HCT116 (cell line): ENCODE results near the gene LYRM4.

Experiments used
- ATF3 ChIP-seq: IDR thresholded peaks from 2 replicates; pipeline ENCODE4 v1.6.1; 2012
- ELF1 ChIP-seq: IDR thresholded peaks from 2 replicates; pipeline ENCODE4 v1.6.1; 2012; ENCODE audit warnings: low read depth, borderline replicate concordance
- EZH2phosphoT487 ChIP-seq: fragments of 200-600 bp; IDR thresholded peaks from 2 replicates; pipeline ENCODE4 v1.6.1; 2018; ENCODE audit warnings: antibody characterized with exemption, borderline replicate concordance
- JUND ChIP-seq: IDR thresholded peaks from 2 replicates; pipeline ENCODE4 v1.6.1; 2012
- MAX ChIP-seq: IDR thresholded peaks from 2 replicates; pipeline ENCODE4 v1.6.1; 2012
- POLR2A ChIP-seq: IDR thresholded peaks from 2 replicates; pipeline ENCODE4 v1.7.0; 2011; ENCODE audit warnings: borderline replicate concordance; ENCODE audit not compliant: insufficient read depth, insufficient read length; ENCODE audit errors: extremely low read depth
- POLR2AphosphoS5 ChIP-seq: IDR thresholded peaks from 2 replicates; pipeline ENCODE4 v1.6.1; 2011; ENCODE audit warnings: mild to moderate bottlenecking, low read depth, low read length, moderate library complexity
- REST ChIP-seq: IDR thresholded peaks from 2 replicates; pipeline ENCODE4 v1.6.1; 2012; ENCODE audit warnings: low read depth
- TF ChIP-seq, protein P1 (sequence below), 3 experiments: fragments of 200-600 bp in 1 of 3; sonication (generic) in 1 of 3; IDR thresholded peaks in 2 of 3; conservative IDR thresholded peaks in 1 of 3; 2 replicates each; pipeline ENCODE4 v1.5.1; 2012 to 2017; ENCODE audit warnings: low read depth in 2 of 3, low read length in 2 of 3, antibody characterized with exemption in 1 of 3, borderline replicate concordance in 1 of 3, control low read depth in 1 of 3, mild to moderate bottlenecking in 1 of 3, mixed read lengths in 1 of 3, mixed run types in 1 of 3, moderate library complexity in 1 of 3; ENCODE audit not compliant: insufficient read depth in 1 of 3

DNA sequence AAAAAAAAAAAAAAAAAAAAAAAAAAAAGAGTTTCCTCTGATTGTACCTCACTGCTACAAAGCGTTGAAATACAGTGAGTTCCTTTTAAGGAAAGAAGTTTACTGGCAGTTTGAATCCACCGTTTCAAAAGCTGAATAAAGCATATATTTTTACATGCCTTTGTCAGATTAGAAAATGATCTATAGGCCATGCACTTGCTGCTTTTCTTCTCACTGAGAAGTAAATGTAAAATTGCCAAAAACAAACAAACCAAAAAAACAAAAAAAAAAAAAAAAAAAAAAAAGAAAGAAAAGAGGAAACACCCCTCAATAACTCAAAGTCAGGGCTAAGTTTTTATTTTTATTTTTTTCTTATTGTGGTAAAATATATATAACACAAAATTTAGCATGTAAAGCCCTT, 81.9 kb downstream of the LYRM4 start:
- TF ChIP-seq, protein P1, sequence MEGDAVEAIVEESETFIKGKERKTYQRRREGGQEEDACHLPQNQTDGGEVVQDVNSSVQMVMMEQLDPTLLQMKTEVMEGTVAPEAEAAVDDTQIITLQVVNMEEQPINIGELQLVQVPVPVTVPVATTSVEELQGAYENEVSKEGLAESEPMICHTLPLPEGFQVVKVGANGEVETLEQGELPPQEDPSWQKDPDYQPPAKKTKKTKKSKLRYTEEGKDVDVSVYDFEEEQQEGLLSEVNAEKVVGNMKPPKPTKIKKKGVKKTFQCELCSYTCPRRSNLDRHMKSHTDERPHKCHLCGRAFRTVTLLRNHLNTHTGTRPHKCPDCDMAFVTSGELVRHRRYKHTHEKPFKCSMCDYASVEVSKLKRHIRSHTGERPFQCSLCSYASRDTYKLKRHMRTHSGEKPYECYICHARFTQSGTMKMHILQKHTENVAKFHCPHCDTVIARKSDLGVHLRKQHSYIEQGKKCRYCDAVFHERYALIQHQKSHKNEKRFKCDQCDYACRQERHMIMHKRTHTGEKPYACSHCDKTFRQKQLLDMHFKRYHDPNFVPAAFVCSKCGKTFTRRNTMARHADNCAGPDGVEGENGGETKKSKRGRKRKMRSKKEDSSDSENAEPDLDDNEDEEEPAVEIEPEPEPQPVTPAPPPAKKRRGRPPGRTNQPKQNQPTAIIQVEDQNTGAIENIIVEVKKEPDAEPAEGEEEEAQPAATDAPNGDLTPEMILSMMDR (IDR thresholded peaks at IDR 0.05 in 2 of 3, conservative IDR thresholded peaks at IDR 0.05 in 1 of 3; ENCODE audit: borderline replicate concordance in 1 of 3, insufficient read depth in 1 of 3, low read depth in 2 of 3, low read length in 2 of 3): no peak
- TF ChIP-seq POLR2AphosphoS5 (no peak), POLR2A (no peak), EZH2phosphoT487 (no peak), MAX (no peak), ELF1 (no peak), ATF3 (no peak), JUND (no peak), REST (no peak)
